Activated CD8-positive, alpha-beta memory T cell treated with anti-CD3 and anti-CD28 coated beads, Interleukin-2, amount 50 U/mL, for 1 hour (primary cell): ENCODE results near the gene VPREB1.
"Not testable (repeated sequence)": the region's sequence is repeated elsewhere in the genome, so short reads cannot be mapped to it uniquely, and the experiment has no call there.

Experiments used
- DNase-seq: peaks from one replicate; pipeline ENCODE4 v3.0.0-alpha.2; 2020; ENCODE audit errors: extremely low read depth

The VPREB1 gene

GRCh38 chr22:22245935-22246525, 1.4 kb downstream of the VPREB1 start:
- no peak for DNase-seq

- DNase-seq: no peak
These were observed 2.1 kb downstream of the VPREB1 start for GRCh38 chr22:22246706-22247105.

GRCh38 chr22:22248878-22249277, 4.3 kb downstream of the VPREB1 start:
- DNase-seq: no peak

- not testable (repeated sequence) for DNase-seq
These were observed 6.1 kb downstream of the VPREB1 start for GRCh38 chr22:22250651-22251050.

GRCh38 chr22:22256133-22256532, 11.5 kb downstream of the VPREB1 start:
- DNase-seq: not testable (repeated sequence)

- DNase-seq: not testable (repeated sequence)
These were observed 14.2 kb downstream of the VPREB1 start for GRCh38 chr22:22258597-22259415.

GRCh38 chr22:22260169-22260568, 15.6 kb downstream of the VPREB1 start:
- not testable (repeated sequence) for DNase-seq

- DNase-seq: not testable (repeated sequence)
These were observed 16.0 kb downstream of the VPREB1 start for GRCh38 chr22:22260586-22260985.

GRCh38 chr22:22262332-22263074, 17.9 kb downstream of the VPREB1 start:
- DNase-seq: not testable (repeated sequence)

GRCh38 chr22:22263823-22264222, 19.2 kb downstream of the VPREB1 start:
- not testable (repeated sequence) for DNase-seq

- not testable (repeated sequence) for DNase-seq
These were observed 25.6 kb downstream of the VPREB1 start for GRCh38 chr22:22270036-22270676.

GRCh38 chr22:22277423-22277822, 32.8 kb downstream of the VPREB1 start:
- not testable (repeated sequence) for DNase-seq

- DNase-seq: not testable (repeated sequence)
These were observed 40.6 kb downstream of the VPREB1 start for GRCh38 chr22:22284962-22285756.

- not testable (repeated sequence) for DNase-seq
These were observed 42.0 kb downstream of the VPREB1 start for GRCh38 chr22:22286390-22287105.

- DNase-seq: not testable (repeated sequence)
These were observed 42.6 kb downstream of the VPREB1 start for GRCh38 chr22:22287106-22287626.

GRCh38 chr22:22289666-22290065, 45.1 kb downstream of the VPREB1 start:
- not testable (repeated sequence) for DNase-seq

- DNase-seq: not testable (repeated sequence)
These were observed 46.7 kb downstream of the VPREB1 start for GRCh38 chr22:22291129-22291806.

- DNase-seq: not testable (repeated sequence)
These were observed 48.1 kb downstream of the VPREB1 start for GRCh38 chr22:22292656-22293055.

GRCh38 chr22:22293436-22293835, 48.9 kb downstream of the VPREB1 start:
- DNase-seq: not testable (repeated sequence)
